Medulla oblongata (tissue), 1 donor: ENCODE results near the gene DLX2.

ENCODE experiments used
- DNase-seq: peaks from one replicate; pipeline ENCODE4 v3.0.0-alpha.2; 2015; ENCODE audit errors: extremely low spot score

Gene DLX2

DNA sequence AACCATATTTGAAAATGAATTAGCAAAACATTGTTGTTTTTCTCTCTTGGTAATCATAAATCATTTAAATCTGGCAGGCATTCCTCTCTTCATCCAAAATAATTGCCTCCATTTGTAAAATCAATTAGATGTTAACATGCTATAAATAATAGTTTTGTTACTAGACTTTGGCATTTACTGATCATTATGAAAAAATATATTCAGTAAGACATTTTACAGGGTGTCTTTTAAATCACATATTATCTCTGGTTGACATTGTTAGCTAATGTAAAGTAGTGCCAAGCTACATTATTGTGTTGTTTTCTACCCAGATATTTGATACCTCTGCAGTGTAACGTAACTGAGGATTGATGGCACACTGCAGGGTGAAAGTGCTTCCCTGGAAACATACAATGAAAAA is 49.2 kb downstream of the DLX2 start:
- DNase-seq: no peak

DNA sequence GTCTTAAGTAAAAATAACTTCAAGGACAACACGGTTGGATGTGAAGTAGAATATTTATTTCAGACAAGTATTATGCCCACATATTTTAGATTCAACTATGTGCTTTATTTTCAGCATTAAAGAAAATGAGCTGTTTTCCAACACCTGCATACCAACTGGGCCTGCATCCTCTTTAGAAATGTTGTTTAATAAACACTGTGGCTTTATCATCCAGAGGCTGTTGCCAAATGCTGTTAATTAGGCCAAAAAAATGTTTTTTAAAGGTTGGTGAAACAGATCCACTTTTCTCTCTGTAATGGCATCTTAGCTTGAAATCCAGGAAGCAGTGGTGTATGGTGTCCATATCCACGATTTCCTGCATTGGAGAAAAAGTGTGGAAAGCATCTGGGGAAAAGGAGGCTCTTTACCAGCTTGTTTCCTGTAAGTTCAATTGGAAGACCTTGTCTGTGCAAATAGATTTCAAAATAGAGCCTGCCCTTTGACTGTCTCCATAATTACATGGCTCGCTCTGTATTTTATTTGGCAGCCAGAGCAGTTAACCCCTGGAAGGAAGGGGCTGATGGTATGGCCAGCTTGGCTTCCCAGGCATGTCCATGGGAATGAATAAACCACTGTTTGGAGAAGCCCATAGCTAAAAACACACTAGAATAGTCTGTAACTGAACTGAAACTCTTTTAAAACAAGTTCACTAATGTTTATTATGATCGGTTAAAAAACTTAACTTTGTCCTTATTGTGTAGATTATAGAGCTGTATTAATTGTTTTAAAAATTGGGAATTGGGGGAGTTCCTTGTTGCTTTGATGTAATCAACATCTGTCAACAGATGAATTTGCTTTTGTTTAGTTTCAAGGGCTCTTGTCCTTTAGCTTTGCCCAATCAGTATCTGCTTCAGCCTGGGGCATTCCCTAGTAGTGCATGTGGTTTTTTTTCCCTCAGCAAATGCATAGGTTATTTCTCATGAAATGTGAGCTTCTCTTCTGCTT is 50.4 kb downstream of the DLX2 start:
- no peak for DNase-seq

- peak; percentile 5 for DNase-seq
Observed at GRCh38 chr2:172050479-172051125, 52.1 kb downstream of the DLX2 start.

DNA sequence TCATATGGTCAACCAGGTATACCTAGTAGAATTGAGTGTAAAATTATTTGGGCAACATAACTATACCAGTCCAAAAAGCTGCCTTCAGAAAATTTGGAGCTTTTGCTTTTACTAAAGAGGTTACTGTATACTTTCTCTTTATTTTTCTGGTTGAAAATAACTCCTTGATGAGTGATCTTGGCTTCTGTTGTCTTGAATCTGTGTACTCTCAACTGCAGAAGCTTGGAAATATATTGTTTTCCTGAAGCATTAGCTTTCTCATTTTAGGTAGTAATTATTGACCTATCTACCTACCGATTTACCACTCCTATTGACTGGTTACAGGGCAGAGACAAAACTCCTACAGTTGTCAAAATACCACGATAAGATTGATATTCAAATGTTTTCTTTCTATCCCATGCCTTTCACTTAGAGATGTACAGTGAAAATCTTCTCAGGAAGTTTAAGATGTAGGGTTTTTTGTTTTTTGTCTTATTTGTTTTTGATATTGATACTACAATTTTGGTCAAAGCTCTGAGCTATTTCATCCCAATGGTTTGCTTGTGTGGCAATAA is 53.1 kb downstream of the DLX2 start:
- no peak for DNase-seq
